Measurements from ENCODE around the gene ANXA4. TPM values are rescaled to one million over a fixed set of nuclear protein-coding genes. Genes with fewer than 3 reads are reported as not detected.

Gene ANXA4
- 4.7 and 7.0 TPM in 2 replicates for total RNA-seq (ENCODE audit: low replicate concordance)

DNA sequence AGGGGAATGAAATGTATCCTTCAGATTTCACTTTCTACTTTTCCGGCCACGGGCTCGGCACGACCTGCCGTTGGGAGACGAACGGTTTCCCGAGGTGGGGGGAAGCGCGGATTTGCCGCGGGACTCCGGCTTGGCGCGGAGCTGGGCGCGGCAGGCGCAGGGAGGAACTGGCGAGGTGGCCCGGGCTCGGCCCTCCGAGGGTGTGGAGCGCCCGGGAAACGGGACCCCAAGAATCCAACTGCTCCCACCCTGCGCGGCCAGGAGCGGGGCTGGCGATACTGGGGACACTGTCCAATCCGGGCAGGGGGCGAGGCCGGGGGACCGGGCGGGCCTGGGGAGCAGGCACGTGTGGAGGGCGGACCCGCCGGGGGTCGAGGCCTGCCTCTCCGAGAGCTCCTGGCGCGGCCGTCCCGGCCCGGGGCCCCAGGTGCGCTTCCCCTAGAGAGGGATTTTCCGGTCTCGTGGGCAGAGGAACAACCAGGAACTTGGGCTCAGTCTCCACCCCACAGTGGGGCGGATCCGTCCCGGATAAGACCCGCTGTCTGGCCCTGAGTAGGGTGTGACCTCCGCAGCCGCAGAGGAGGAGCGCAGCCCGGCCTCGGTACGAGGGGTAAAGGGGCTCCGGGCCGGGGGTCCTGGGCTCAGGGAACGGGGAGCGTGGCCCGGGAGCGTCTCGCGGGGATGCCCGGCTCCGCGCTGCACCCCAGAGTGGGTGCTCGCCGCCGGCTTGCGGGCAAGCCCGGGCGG lies at the start of gene ANXA4:
Gene ANXA4 (plus strand): TSS at position 560 of the 747 bp plus-strand sequence. CDS start 39,432 bp downstream, outside the sequence.
- Histone ChIP-seq H3K27ac (no peak within 1 kb of the TSS), H4K20me1 (ENCODE audit: low read depth) (no peaks in the 10 kb centered on the region), H3F3A (ENCODE audit: low read depth) (peaks cover 6% of the 10 kb centered on the region), H3K9ac (no peak within 1 kb of the TSS), H3K4me3 (peak within 1 kb of the TSS; percentile 48), H3K9me3 (ENCODE audit: low read depth) (no peaks in the 10 kb centered on the region), H3K36me3 (no peaks in the 10 kb centered on the region), H3K27me3 (peaks cover 26% of the 10 kb centered on the region), H3K4me1 (peaks cover 10% of the 10 kb centered on the region), H3K79me2 (ENCODE audit: low read depth) (no peaks in the 10 kb centered on the region), H3K4me2 (peak within 1 kb of the TSS; percentile 89), H2AFZ (replicated peaks) (peak within 1 kb of the TSS; percentile 97)
- Mint-ChIP-seq H3K36me3 (no peaks in the 10 kb centered on the region), H3K4me1 (peaks cover 8% of the 10 kb centered on the region), H3K9me3 (no peaks in the 10 kb centered on the region), H3K4me3 (peak within 1 kb of the TSS; percentile 89), H3K27ac (peak within 1 kb of the TSS; percentile 61), H3K27me3 (ENCODE audit: insufficient read depth, low read depth) (peaks cover 15% of the 10 kb centered on the region)
- DNase-seq (ENCODE audit: low spot score): peak; percentile 60
- peak; percentile 69 for TF ChIP-seq EZH2 (IDR thresholded peaks at IDR 0.05)
- TF ChIP-seq, protein P1, sequence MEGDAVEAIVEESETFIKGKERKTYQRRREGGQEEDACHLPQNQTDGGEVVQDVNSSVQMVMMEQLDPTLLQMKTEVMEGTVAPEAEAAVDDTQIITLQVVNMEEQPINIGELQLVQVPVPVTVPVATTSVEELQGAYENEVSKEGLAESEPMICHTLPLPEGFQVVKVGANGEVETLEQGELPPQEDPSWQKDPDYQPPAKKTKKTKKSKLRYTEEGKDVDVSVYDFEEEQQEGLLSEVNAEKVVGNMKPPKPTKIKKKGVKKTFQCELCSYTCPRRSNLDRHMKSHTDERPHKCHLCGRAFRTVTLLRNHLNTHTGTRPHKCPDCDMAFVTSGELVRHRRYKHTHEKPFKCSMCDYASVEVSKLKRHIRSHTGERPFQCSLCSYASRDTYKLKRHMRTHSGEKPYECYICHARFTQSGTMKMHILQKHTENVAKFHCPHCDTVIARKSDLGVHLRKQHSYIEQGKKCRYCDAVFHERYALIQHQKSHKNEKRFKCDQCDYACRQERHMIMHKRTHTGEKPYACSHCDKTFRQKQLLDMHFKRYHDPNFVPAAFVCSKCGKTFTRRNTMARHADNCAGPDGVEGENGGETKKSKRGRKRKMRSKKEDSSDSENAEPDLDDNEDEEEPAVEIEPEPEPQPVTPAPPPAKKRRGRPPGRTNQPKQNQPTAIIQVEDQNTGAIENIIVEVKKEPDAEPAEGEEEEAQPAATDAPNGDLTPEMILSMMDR (IDR thresholded peaks at IDR 0.05): no peak
- TF ChIP-seq EZH2phosphoT487 (IDR thresholded peaks at IDR 0.05): peak; percentile 47

DNA sequence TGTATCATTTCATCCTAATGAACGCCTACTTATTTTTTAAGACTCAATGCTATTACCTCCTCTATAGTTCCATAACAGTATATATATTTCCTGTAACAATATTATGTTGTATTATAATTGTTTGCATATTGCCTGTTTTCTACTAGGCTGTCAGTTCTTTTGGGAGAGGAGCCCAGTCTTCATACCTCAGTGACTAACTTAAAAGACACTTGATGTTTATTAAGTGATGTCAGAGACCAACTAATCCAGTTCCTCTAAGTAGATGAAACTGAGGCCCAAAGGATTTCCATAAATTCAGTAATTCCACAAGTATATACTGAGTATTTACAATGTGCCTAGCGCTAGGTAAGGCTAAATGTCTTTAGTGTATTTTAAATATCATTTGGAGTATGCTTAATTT lies 49.5 kb upstream of the ANXA4 start:
- Mint-ChIP-seq H3K9me3 (no peaks in the 10 kb centered on the region), H3K4me3 (no peak overlapping the region)
- H2AFZ ChIP-seq (replicated peaks): no peak overlapping the region

GRCh38 chr2:69693059-69693774 lies 48.7 kb upstream of the ANXA4 start:
- no peak for DNase-seq (ENCODE audit: low spot score)
- no peak overlapping the region for H2AFZ ChIP-seq (replicated peaks)
- H3K9me3 Mint-ChIP-seq: no peaks in the 10 kb centered on the region
- peaks cover 14% of the 10 kb centered on the region for H3K4me1 Mint-ChIP-seq
- H3K9ac ChIP-seq: no peak overlapping the region
- H3K27me3 Mint-ChIP-seq (ENCODE audit: insufficient read depth, low read depth): no peaks in the 10 kb centered on the region
- TF ChIP-seq EZH2 (IDR thresholded peaks at IDR 0.05) (no peak), EZH2phosphoT487 (IDR thresholded peaks at IDR 0.05) (no peak)
- TF ChIP-seq, protein P1 (IDR thresholded peaks at IDR 0.05): no peak
- no peaks in the 10 kb centered on the region for H3K9me3 ChIP-seq (ENCODE audit: low read depth)
- no peaks in the 10 kb centered on the region for H3K4me1 ChIP-seq
- H4K20me1 ChIP-seq (ENCODE audit: low read depth): no peaks in the 10 kb centered on the region
- no peak overlapping the region for H3K27ac Mint-ChIP-seq
- no peak overlapping the region for H3K4me3 Mint-ChIP-seq
- no peak overlapping the region for H3K4me2 ChIP-seq
- H3K79me2 ChIP-seq (ENCODE audit: low read depth): no peaks in the 10 kb centered on the region
- H3K27ac ChIP-seq: no peak overlapping the region
- no peaks in the 10 kb centered on the region for H3F3A ChIP-seq (ENCODE audit: low read depth)
- H3K27me3 ChIP-seq: no peaks in the 10 kb centered on the region
- no peak overlapping the region for H3K4me3 ChIP-seq
- no peaks in the 10 kb centered on the region for H3K36me3 Mint-ChIP-seq
- H3K36me3 ChIP-seq: no peaks in the 10 kb centered on the region

More for the DNA sequence above, 49.5 kb upstream of the ANXA4 start:
- peaks cover 11% of the 10 kb centered on the region for H3K4me1 Mint-ChIP-seq
- no peaks in the 10 kb centered on the region for H3K27me3 Mint-ChIP-seq (ENCODE audit: insufficient read depth, low read depth)
- Histone ChIP-seq H3K36me3 (no peaks in the 10 kb centered on the region), H3K4me1 (no peaks in the 10 kb centered on the region), H3K79me2 (ENCODE audit: low read depth) (no peaks in the 10 kb centered on the region), H4K20me1 (ENCODE audit: low read depth) (no peaks in the 10 kb centered on the region), H3K9ac (no peak overlapping the region), H3K9me3 (ENCODE audit: low read depth) (no peaks in the 10 kb centered on the region), H3K4me3 (no peak overlapping the region), H3K4me2 (no peak overlapping the region), H3K27ac (no peak overlapping the region), H3F3A (ENCODE audit: low read depth) (no peaks in the 10 kb centered on the region), H3K27me3 (no peaks in the 10 kb centered on the region)
- no peaks in the 10 kb centered on the region for H3K36me3 Mint-ChIP-seq
- H3K27ac Mint-ChIP-seq: no peak overlapping the region
- no peak for DNase-seq (ENCODE audit: low spot score)
- TF ChIP-seq EZH2phosphoT487 (IDR thresholded peaks at IDR 0.05) (no peak), EZH2 (IDR thresholded peaks at IDR 0.05) (no peak)
- TF ChIP-seq, protein P1 (IDR thresholded peaks at IDR 0.05): no peak
